DMS53 treated with DMSO at 0.1 percent for 48 hours (cell line): Measurements from ENCODE around the gene LRRC8E.
A peak's percentile ranks its signal among the peaks of the same experiment; 100 is the strongest.
"Not testable (repeated sequence)": the region's sequence is repeated elsewhere in the genome, so short reads cannot be mapped to it uniquely, and the experiment has no call there.

Source experiments
- DNase-seq: peaks from one replicate; lab custom pipeline; 2025; ENCODE audit not compliant: unreplicated experiment; lab: John Stamatoyannopoulos, UW

Gene LRRC8E

GRCh38 chr19:7907544-7907943 is 19.2 kb downstream of the LRRC8E start:
- no peak for DNase-seq

- DNase-seq = no peak
These were observed 19.9 kb downstream of the LRRC8E start for GRCh38 chr19:7908078-7908699.

- no peak for DNase-seq
These were observed 20.6 kb downstream of the LRRC8E start for GRCh38 chr19:7908742-7909461.

- no peak for DNase-seq
These were observed 21.3 kb downstream of the LRRC8E start for GRCh38 chr19:7909471-7910067.

GRCh38 chr19:7910321-7911161 is 22.2 kb downstream of the LRRC8E start:
- DNase-seq = no peak

GRCh38 chr19:7911508-7912143 is 23.3 kb downstream of the LRRC8E start:
- DNase-seq = no peak

GRCh38 chr19:7912144-7912696 is 23.9 kb downstream of the LRRC8E start:
- DNase-seq = no peak

- DNase-seq = no peak
These were observed 24.6 kb downstream of the LRRC8E start for GRCh38 chr19:7912697-7913564.

- no peak for DNase-seq
These were observed 25.3 kb downstream of the LRRC8E start for GRCh38 chr19:7913652-7914051.

GRCh38 chr19:7914099-7914498 is 25.8 kb downstream of the LRRC8E start:
- no peak for DNase-seq

- no peak for DNase-seq
These were observed 26.3 kb downstream of the LRRC8E start, which contains the start of gene TGFBR3L for GRCh38 chr19:7914598-7915045. Gene TGFBR3L, plus strand, starts transcription at chr19:7914830.

GRCh38 chr19:7915250-7916102 is 27.2 kb downstream of the LRRC8E start:
- DNase-seq = no peak

- DNase-seq = peak; percentile 5
These were observed 28.0 kb downstream of the LRRC8E start for GRCh38 chr19:7916103-7916954.

GRCh38 chr19:7916955-7917266 is 28.6 kb downstream of the LRRC8E start:
- no peak for DNase-seq

GRCh38 chr19:7917267-7918061 is 29.2 kb downstream of the LRRC8E start:
- DNase-seq = no peak

GRCh38 chr19:7918062-7918614 is 29.8 kb downstream of the LRRC8E start:
- DNase-seq = not testable (repeated sequence)
